ENCODE data around the gene GNPTG.

DNA sequence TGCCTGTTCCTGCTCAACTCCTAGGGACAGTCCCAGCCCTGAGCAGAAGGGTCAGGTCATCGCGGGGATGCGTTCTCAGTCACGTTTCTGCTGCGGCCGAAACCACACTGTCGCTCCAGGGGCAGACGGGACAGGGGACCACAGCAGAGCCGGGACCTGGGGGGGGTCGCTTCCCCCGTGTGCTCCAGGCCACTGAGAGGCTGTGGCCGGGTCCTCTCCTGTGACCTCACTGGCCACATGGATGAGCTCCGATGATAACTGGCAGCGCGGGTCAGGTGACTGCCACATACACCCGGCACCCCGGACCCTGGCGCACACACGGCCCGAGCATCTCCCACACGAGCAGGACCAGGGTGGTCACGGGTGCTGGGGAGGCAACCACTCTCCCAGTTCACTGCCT is 12.8 kb downstream of the GNPTG start:
- TF ChIP-seq CTCF (IDR thresholded peaks at IDR 0.05) (no peak), POLR2A (IDR thresholded peaks at IDR 0.05) (no peak), EP300 (IDR thresholded peaks at IDR 0.05) (no peak)
